ENCODE data around the gene DOCK6. TPM values are rescaled to one million over a fixed set of nuclear protein-coding genes. Genes with fewer than 3 reads are reported as not detected.
A peak's percentile ranks its signal among the peaks of the same experiment; 100 is the strongest.

DOCK6 gene
- total RNA-seq, 1 experiment from 2014 or later, result 82.4 TPM

DNA sequence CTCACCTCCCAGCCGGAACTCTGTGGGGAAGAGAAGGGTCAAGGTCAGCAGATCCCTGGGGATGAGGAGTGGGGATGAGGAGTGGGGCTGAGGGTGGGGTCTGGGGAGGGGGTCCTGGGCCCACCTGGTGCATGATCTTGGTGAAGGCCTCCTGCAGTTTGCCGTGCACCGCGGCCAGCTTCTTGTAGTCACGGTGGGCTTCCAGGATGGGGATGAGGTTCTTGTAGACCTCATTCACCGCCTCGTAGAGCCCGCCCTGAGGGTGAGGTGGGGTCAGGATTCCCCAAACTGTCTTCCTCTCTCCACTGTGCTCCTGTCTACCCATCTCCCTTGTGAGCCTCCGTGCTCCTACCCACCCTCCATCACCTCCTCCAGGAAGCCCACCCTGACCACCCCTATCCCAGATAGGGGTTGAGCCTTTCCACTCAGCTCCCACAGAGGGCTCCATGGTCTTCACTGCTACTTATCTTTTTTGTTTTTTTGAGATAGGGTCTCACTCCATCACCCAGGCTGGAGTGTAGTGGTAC lies 58.2 kb downstream of the DOCK6 start:
- Histone ChIP-seq H3K9me2 (ENCODE audit: insufficient read depth) (no peaks in the 10 kb centered on the region), H3K9ac (ENCODE audit: low read length) (no peak overlapping the region), H3K27ac (ENCODE audit: low read depth, low read length) (no peak overlapping the region), H3K4me1 (ENCODE audit: control insufficient read depth in 1 of 2, insufficient read depth in 2 of 2, low read length in 2 of 2) (peaks cover 6 to 13% of the 10 kb centered on the region in 2 experiments; a peak in 3 of 4 replicates), H2AFZ (ENCODE audit: low read depth, low read length, poor library complexity, severe bottlenecking) (no peak overlapping the region), H3K27me3 (ENCODE audit: insufficient read depth, low read length) (no peaks in the 10 kb centered on the region), H3K9me3 (ENCODE audit: control insufficient read depth in 1 of 2, insufficient read depth in 1 of 2, low read depth in 1 of 2, low read length in 2 of 2) (no peaks in the 10 kb centered on the region), H4K20me1 (ENCODE audit: insufficient read depth) (no peaks in the 10 kb centered on the region), H3K4me3 (replicated peaks in 1 of 2; ENCODE audit: low read depth in 1 of 2, low read length in 2 of 2) (no peak overlapping the region), H3K36me3 (ENCODE audit: control insufficient read depth in 1 of 2, insufficient read depth in 2 of 2, low read length in 2 of 2) (peaks cover 0 to 3% of the 10 kb centered on the region in 2 experiments; a peak in 1 of 4 replicates), H3K4me2 (ENCODE audit: low read length) (0 out of 2 replicates have a peak overlapping the region, but pooled peaks have one; percentile 19), H3K79me2 (ENCODE audit: insufficient read depth, low read length) (no peaks in the 10 kb centered on the region)
- intact Hi-C loops (cut with micrococcal nuclease), result loop anchor here (1.0 to 5.0 kb wide), 4 partner anchors 67 to 267 kb away; no protein-coding TSS in a partner anchor
- TF ChIP-seq ZFX (IDR thresholded peaks at IDR 0.05) (no peak), EZH2phosphoT487 (IDR thresholded peaks at IDR 0.05; ENCODE audit: borderline replicate concordance) (no peak), RAD21 (IDR thresholded peaks at IDR 0.05; ENCODE audit: low read depth) (no peak), SP1 (IDR thresholded peaks at IDR 0.05; ENCODE audit: low read depth) (no peak), FOSL1 (IDR thresholded peaks at IDR 0.05; ENCODE audit: low read depth) (no peak), CEBPB (IDR thresholded peaks at IDR 0.05; ENCODE audit: low read depth) (no peak), CBX3 (IDR thresholded peaks at IDR 0.05; ENCODE audit: low read depth) (no peak), JUND (IDR thresholded peaks at IDR 0.05) (no peak)
- TF ChIP-seq, protein P1, sequence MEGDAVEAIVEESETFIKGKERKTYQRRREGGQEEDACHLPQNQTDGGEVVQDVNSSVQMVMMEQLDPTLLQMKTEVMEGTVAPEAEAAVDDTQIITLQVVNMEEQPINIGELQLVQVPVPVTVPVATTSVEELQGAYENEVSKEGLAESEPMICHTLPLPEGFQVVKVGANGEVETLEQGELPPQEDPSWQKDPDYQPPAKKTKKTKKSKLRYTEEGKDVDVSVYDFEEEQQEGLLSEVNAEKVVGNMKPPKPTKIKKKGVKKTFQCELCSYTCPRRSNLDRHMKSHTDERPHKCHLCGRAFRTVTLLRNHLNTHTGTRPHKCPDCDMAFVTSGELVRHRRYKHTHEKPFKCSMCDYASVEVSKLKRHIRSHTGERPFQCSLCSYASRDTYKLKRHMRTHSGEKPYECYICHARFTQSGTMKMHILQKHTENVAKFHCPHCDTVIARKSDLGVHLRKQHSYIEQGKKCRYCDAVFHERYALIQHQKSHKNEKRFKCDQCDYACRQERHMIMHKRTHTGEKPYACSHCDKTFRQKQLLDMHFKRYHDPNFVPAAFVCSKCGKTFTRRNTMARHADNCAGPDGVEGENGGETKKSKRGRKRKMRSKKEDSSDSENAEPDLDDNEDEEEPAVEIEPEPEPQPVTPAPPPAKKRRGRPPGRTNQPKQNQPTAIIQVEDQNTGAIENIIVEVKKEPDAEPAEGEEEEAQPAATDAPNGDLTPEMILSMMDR (IDR thresholded peaks at IDR 0.05 in 2 of 3, conservative IDR thresholded peaks at IDR 0.05 in 1 of 3; ENCODE audit: borderline replicate concordance in 1 of 3, insufficient read depth in 1 of 3, low read depth in 2 of 3, low read length in 2 of 3), result no peak
- TF ChIP-seq, protein P2, sequence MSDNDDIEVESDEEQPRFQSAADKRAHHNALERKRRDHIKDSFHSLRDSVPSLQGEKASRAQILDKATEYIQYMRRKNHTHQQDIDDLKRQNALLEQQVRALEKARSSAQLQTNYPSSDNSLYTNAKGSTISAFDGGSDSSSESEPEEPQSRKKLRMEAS (IDR thresholded peaks at IDR 0.05), result no peak
- TF ChIP-seq, protein P3, sequence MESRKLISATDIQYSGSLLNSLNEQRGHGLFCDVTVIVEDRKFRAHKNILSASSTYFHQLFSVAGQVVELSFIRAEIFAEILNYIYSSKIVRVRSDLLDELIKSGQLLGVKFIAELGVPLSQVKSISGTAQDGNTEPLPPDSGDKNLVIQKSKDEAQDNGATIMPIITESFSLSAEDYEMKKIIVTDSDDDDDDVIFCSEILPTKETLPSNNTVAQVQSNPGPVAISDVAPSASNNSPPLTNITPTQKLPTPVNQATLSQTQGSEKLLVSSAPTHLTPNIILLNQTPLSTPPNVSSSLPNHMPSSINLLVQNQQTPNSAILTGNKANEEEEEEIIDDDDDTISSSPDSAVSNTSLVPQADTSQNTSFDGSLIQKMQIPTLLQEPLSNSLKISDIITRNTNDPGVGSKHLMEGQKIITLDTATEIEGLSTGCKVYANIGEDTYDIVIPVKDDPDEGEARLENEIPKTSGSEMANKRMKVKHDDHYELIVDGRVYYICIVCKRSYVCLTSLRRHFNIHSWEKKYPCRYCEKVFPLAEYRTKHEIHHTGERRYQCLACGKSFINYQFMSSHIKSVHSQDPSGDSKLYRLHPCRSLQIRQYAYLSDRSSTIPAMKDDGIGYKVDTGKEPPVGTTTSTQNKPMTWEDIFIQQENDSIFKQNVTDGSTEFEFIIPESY (IDR thresholded peaks at IDR 0.05; ENCODE audit: extremely low read depth, insufficient replicate concordance, low read length), result no peak
- ATAC-seq (peak; percentile 11; the same call in 1 of the 2 replicates), DNase-seq (ENCODE audit: low read depth, low spot score) (no peak)
- ChIA-PET RAD21 (ENCODE audit: low non-redundant PET in 1 of 2, low total read pairs in 2 of 2, uncharacterized antibody in 2 of 2, unreplicated experiment in 2 of 2) (interaction anchor here in 1 of 2 experiments (0.6 to 1.8 kb wide), 2 partner anchors 66 to 69 kb away, joined by 3 to 5 read pairs; no protein-coding TSS in a partner anchor), CTCF (interaction anchor here (0.8 to 1.8 kb wide), 6 partner anchors 48 to 267 kb away, joined by 3 to 11 read pairs (median 4); no protein-coding TSS in a partner anchor), POLR2A (no interaction called here)
- BruUV-seq (replicated peaks), result no TSS peak
